K562 (cell line): Measurements from ENCODE around the gene MNDA.

Experiments
- BRCA1 ChIP-seq, 2 experiments: fragments of 450-650 bp in 1 of 2; sonication (generic) in 1 of 2; formaldehyde crosslinking in 1 of 2; IDR thresholded peaks; 2 replicates each; pipeline versions ENCODE4 v1.5.0 to v1.6.1; 2017 to 2020; ENCODE audit warnings: mild to moderate bottlenecking in 1 of 2, missing genetic modification reagents in 1 of 2
- GATAD2A ChIP-seq: fragments of 450-650 bp; IDR thresholded peaks from 2 replicates; pipeline ENCODE4 v1.6.1; 2017
- HLTF ChIP-seq: fragments of 450-650 bp; IDR thresholded peaks from 2 replicates; pipeline ENCODE4 v1.6.1; 2016
- MNT ChIP-seq, 2 experiments: fragments of 450-650 bp; conservative IDR thresholded peaks; 2 replicates each; pipeline ENCODE4 v1.6.1; 2017; ENCODE audit warnings: mild to moderate bottlenecking in 2 of 2, moderate library complexity in 2 of 2
- MTF1 ChIP-seq: fragments of 250-450 bp; sonication (Bioruptor Pico); IDR thresholded peaks from 2 replicates; pipeline ENCODE4 v1.9.0; 2021; ENCODE audit warnings: moderate library complexity, mild to moderate bottlenecking, inconsistent platforms, borderline replicate concordance
- PCBP2 ChIP-seq: fragments of 200-400 bp; formaldehyde crosslinking; IDR thresholded peaks from 2 replicates; pipeline ENCODE4 v1.6.1; 2018; ENCODE audit warnings: low read length, low read depth, mild to moderate bottlenecking, moderate library complexity; ENCODE audit not compliant: poor library complexity, severe bottlenecking
- RNF219 ChIP-seq: fragments of 250-450 bp; sonication (Bioruptor Pico); IDR thresholded peaks from 2 replicates; pipeline ENCODE4 v1.5.0; 2022; ENCODE audit warnings: mild to moderate bottlenecking
- TF ChIP-seq, protein P1 (sequence below), 3 experiments: IDR thresholded peaks in 2 of 3; conservative IDR thresholded peaks in 1 of 3; 2 replicates each; pipeline ENCODE4 v1.5.1; 2011 to 2012; ENCODE audit warnings: low read length in 3 of 3, mild to moderate bottlenecking in 3 of 3, control low read depth in 2 of 3, improper control_type of control experiment in 1 of 3, inconsistent platforms in 1 of 3, low read depth in 1 of 3, mixed read lengths in 1 of 3, moderate library complexity in 1 of 3; ENCODE audit not compliant: insufficient read depth in 2 of 3
- TF ChIP-seq, protein P2 (sequence below): fragments of 450-650 bp; formaldehyde crosslinking; IDR thresholded peaks from 2 replicates; pipeline ENCODE4 v1.4.0; 2022; ENCODE audit warnings: missing genetic modification characterization

DNA sequence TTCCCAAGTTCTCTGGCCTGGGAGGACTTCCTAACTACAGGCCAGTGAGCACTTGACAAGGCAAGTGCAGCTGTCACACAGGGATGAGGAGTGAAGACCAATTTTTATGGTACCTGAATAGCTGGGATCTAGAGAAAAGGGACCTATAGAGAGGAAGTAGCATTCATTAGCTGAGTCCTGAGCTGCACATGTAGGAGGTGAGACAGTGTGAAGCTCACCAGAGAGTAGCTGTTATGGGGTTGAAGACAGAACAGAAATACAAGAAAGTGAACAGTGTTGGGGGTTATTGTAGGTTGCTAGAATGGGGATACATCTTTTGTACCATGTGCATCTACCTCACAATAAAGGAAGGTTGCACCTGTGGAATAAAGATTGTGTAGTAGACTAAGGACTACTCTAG, 62.5 kb downstream of the MNDA start:
- no peak for TF ChIP-seq RNF219 (CRISPR knock-in tag)
- no peak for TF ChIP-seq PCBP2
- TF ChIP-seq BRCA1 (IDR thresholded peaks at IDR 0.05) = no peak
- TF ChIP-seq BRCA1 (CRISPR knock-in tag; IDR thresholded peaks at IDR 0.05) = no peak
- TF ChIP-seq MTF1 (CRISPR knock-in tag) = no peak
- TF ChIP-seq, protein P1, sequence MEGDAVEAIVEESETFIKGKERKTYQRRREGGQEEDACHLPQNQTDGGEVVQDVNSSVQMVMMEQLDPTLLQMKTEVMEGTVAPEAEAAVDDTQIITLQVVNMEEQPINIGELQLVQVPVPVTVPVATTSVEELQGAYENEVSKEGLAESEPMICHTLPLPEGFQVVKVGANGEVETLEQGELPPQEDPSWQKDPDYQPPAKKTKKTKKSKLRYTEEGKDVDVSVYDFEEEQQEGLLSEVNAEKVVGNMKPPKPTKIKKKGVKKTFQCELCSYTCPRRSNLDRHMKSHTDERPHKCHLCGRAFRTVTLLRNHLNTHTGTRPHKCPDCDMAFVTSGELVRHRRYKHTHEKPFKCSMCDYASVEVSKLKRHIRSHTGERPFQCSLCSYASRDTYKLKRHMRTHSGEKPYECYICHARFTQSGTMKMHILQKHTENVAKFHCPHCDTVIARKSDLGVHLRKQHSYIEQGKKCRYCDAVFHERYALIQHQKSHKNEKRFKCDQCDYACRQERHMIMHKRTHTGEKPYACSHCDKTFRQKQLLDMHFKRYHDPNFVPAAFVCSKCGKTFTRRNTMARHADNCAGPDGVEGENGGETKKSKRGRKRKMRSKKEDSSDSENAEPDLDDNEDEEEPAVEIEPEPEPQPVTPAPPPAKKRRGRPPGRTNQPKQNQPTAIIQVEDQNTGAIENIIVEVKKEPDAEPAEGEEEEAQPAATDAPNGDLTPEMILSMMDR (IDR thresholded peaks at IDR 0.05 in 2 of 3, conservative IDR thresholded peaks at IDR 0.05 in 1 of 3; ENCODE audit: insufficient read depth in 2 of 3, low read depth in 1 of 3, low read length in 3 of 3) = no peak
- no peak for TF ChIP-seq HLTF
- TF ChIP-seq, protein P2, sequence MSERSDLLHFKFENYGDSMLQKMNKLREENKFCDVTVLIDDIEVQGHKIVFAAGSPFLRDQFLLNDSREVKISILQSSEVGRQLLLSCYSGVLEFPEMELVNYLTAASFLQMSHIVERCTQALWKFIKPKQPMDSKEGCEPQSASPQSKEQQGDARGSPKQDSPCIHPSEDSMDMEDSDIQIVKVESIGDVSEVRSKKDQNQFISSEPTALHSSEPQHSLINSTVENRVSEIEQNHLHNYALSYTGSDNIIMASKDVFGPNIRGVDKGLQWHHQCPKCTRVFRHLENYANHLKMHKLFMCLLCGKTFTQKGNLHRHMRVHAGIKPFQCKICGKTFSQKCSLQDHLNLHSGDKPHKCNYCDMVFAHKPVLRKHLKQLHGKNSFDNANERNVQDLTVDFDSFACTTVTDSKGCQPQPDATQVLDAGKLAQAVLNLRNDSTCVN = no peak
- TF ChIP-seq MNT (conservative IDR thresholded peaks at IDR 0.05) = no peak
- TF ChIP-seq GATAD2A = no peak
